Trophoblast cell (in vitro differentiated cells and primary cell): Measurements from ENCODE around the gene SPTLC1.
"Not testable (repeated sequence)": the region's sequence is repeated elsewhere in the genome, so short reads cannot be mapped to it uniquely, and the experiment has no call there.

Experiments
- DNase-seq, 2 donors: peaks; one replicate each; pipeline ENCODE4 v3.0.0-alpha.2; 2016
- H2AFZ ChIP-seq: 2 replicates; pipeline ENCODE4 v1.6.1; 2013; ENCODE audit warnings: low read length, moderate library complexity, mild to moderate bottlenecking; ENCODE audit not compliant: insufficient read depth, poor library complexity
- H2AK5ac ChIP-seq: 2 replicates; pipeline ENCODE4 v1.6.1; 2013; ENCODE audit warnings: mild to moderate bottlenecking, low read length
- H2BK120ac ChIP-seq: 2 replicates; pipeline ENCODE4 v1.6.1; 2013; ENCODE audit warnings: low read length, mild to moderate bottlenecking, moderate library complexity; ENCODE audit not compliant: insufficient read depth, poor library complexity
- H2BK12ac ChIP-seq: 2 replicates; pipeline ENCODE4 v1.6.1; 2013; ENCODE audit warnings: mild to moderate bottlenecking, low read length, moderate library complexity
- H2BK5ac ChIP-seq: 2 replicates; pipeline ENCODE4 v1.6.1; 2013; ENCODE audit warnings: low read length, low read depth, moderate library complexity, mild to moderate bottlenecking; ENCODE audit not compliant: poor library complexity
- H3K14ac ChIP-seq: 2 replicates; pipeline ENCODE4 v1.6.1; 2013; ENCODE audit warnings: mild to moderate bottlenecking, low read length
- H3K18ac ChIP-seq: 2 replicates; pipeline ENCODE4 v1.6.1; 2013; ENCODE audit warnings: mild to moderate bottlenecking, low read length
- H3K23ac ChIP-seq: 2 replicates; pipeline ENCODE4 v1.6.1; 2013; ENCODE audit warnings: low read length
- H3K27ac ChIP-seq: 2 replicates; pipeline ENCODE4 v1.5.1; 2013; ENCODE audit warnings: low read depth, mild to moderate bottlenecking, inconsistent platforms, low read length, moderate library complexity
- H3K27me3 ChIP-seq: 2 replicates; pipeline ENCODE4 v1.6.1; 2013; ENCODE audit warnings: inconsistent platforms, mild to moderate bottlenecking, low read length, moderate library complexity; ENCODE audit not compliant: insufficient read depth
- H3K36me3 ChIP-seq, 2 experiments: 1 replicate in 1 of 2; 2 replicates in 1 of 2; pipeline ENCODE4 v1.6.1; 2013; ENCODE audit warnings: low read length in 2 of 2, mild to moderate bottlenecking in 2 of 2, moderate library complexity in 1 of 2; ENCODE audit not compliant: insufficient read depth in 2 of 2, control insufficient read depth in 1 of 2
- H3K4ac ChIP-seq: 2 replicates; pipeline ENCODE4 v1.6.1; 2013; ENCODE audit warnings: low read depth, mild to moderate bottlenecking, low read length, moderate library complexity
- H3K4me1 ChIP-seq, 2 experiments: 1 replicate in 1 of 2; 2 replicates in 1 of 2; pipeline ENCODE4 v1.6.1; 2013; ENCODE audit warnings: low read length in 2 of 2, mild to moderate bottlenecking in 2 of 2, moderate library complexity in 1 of 2; ENCODE audit not compliant: insufficient read depth in 2 of 2, control insufficient read depth in 1 of 2
- H3K4me2 ChIP-seq: 2 replicates; pipeline ENCODE4 v1.6.1; 2013; ENCODE audit warnings: inconsistent platforms, mild to moderate bottlenecking, low read length, moderate library complexity
- H3K4me3 ChIP-seq: 2 replicates; pipeline ENCODE4 v1.5.1; 2013; ENCODE audit warnings: mild to moderate bottlenecking, low read depth, low read length, inconsistent platforms
- H3K79me1 ChIP-seq: one replicate; pipeline ENCODE4 v1.6.1; 2013; ENCODE audit warnings: low read length
- H3K79me2 ChIP-seq: 2 replicates; pipeline ENCODE4 v1.6.1; 2013; ENCODE audit warnings: low read length, mild to moderate bottlenecking; ENCODE audit not compliant: control insufficient read depth, insufficient read depth, poor library complexity
- H3K9ac ChIP-seq: 2 replicates; pipeline ENCODE4 v1.6.1; 2013; ENCODE audit warnings: mild to moderate bottlenecking, low read length
- H3K9me3 ChIP-seq: 2 replicates; pipeline ENCODE4 v1.6.1; 2013; ENCODE audit warnings: low read depth, mild to moderate bottlenecking, control low read depth, inconsistent platforms, low read length; ENCODE audit not compliant: insufficient read depth
- H4K12ac ChIP-seq: 2 replicates; pipeline ENCODE4 v1.6.1; 2013; ENCODE audit warnings: low read depth, mild to moderate bottlenecking, low read length, moderate library complexity
- H4K8ac ChIP-seq: 2 replicates; pipeline ENCODE4 v1.6.1; 2013; ENCODE audit warnings: low read depth, mild to moderate bottlenecking, low read length, moderate library complexity
- H4K91ac ChIP-seq: one replicate; pipeline ENCODE4 v1.6.1; 2013; ENCODE audit warnings: low read depth, mild to moderate bottlenecking, low read length, moderate library complexity
- WGBS: extraction: QIAGEN DNeasy Blood & Tissue Kit; methylation state at CpG from one replicate; pipeline ENCODE4 v1.1.7; 2013; ENCODE audit warnings: missing lambda C conversion rate; ENCODE audit not compliant: insufficient read length, insufficient coverage; ENCODE audit errors: extremely low coverage; 5-methylcytosine and 5-hydroxymethylcytosine counted together

Gene SPTLC1

DNA sequence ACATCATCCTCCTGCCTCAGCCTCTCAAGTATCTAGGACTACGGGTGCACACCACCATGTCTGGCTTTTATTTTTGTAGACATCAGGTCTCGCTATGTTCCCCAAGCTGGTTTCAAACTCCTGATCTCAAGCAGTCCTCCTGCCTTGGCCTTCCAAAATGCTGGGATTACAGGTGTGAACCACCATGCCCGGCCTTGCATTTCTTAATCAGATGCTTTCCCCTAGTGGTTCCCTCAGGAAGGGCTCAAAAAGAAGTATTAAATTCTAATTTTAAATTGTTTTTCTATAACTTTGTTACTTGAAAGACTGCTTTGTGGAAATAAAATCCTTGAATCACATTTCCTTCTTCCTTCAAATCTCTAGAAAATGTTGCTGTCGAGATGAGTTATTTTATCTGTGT, 85.7 kb downstream of the SPTLC1 start:
- Histone ChIP-seq H2BK5ac (no peak overlapping the region), H3K18ac (no peak overlapping the region), H3K79me2 (no peaks in the 10 kb centered on the region), H3K27me3 (no peaks in the 10 kb centered on the region), H3K4me3 (no peak overlapping the region), H3K4ac (no peak overlapping the region), H3K27ac (no peak overlapping the region), H4K8ac (no peak overlapping the region), H2AK5ac (no peak overlapping the region), H4K12ac (no peak overlapping the region), H4K91ac (no peak overlapping the region), H3K79me1 (no peaks in the 10 kb centered on the region), H3K9ac (no peak overlapping the region), H3K14ac (no peak overlapping the region), H2BK120ac (no peak overlapping the region), H2AFZ (no peak overlapping the region), H2BK12ac (no peak overlapping the region), H3K9me3 (no peaks in the 10 kb centered on the region), H3K4me2 (no peak overlapping the region), H3K36me3 (peaks cover 16 to 18% of the 10 kb centered on the region in 2 experiments), H3K4me1 (no peaks in the 10 kb centered on the region), H3K23ac (no peak overlapping the region)
- DNase-seq, result no peak
- WGBS, result no CpG with 5 or more reads among the region's 4 CpGs

DNA sequence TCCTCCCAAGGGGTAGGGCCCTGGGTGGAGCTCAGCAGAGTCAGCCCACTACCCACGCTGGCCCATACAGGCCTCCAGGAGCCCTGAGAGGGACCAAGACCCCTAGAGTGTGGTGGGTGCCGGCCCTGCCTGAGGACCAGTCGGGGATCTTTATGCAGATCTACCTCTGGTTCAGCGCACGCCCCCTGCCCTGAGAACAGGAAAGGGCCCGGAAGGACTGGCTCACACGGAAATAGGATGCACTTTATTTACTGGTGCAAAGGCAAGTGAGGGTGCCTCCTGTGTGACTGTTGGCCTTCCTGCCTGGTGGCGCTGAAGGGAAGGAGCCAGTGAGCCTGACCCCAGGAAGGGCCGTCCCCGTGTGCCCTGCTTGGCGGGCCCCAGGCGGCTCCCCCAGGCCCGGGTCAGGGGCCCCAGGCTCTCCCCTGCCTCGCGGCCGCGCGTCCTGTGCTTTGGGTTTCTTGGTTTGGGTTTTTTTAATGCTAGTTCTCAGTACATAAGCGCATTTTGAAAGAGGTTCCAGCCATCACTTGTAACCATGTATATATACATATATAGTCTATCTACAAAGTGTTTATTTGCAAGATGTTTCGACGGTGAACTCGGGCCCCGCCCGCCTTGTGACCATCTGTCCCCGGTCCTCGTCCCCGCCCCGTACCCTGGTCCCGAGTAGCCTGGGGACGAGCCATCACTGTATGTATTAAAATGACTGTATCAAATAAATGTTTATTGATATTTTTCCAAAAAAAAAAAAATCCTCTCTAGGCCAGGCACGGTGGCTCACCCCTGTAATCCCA, 88.8 kb downstream of the SPTLC1 start:
- H4K12ac ChIP-seq, result no peak overlapping the region
- no peak overlapping the region for H2AFZ ChIP-seq
- no peak overlapping the region for H3K4ac ChIP-seq
- H2AK5ac ChIP-seq, result no peak overlapping the region
- WGBS, result no CpG with 5 or more reads among the region's 31 CpGs
- no peaks in the 10 kb centered on the region for H3K4me1 ChIP-seq
- no peaks in the 10 kb centered on the region for H3K27me3 ChIP-seq
- no peak overlapping the region for H3K4me3 ChIP-seq
- no peak overlapping the region for H4K8ac ChIP-seq
- no peak overlapping the region for H2BK120ac ChIP-seq
- no peaks in the 10 kb centered on the region for H3K9me3 ChIP-seq
- no peak overlapping the region for H3K14ac ChIP-seq
- H3K4me2 ChIP-seq, result no peak overlapping the region
- H2BK12ac ChIP-seq, result no peak overlapping the region
- no peak overlapping the region for H3K27ac ChIP-seq
- no peak overlapping the region for H4K91ac ChIP-seq
- no peaks in the 10 kb centered on the region for H3K36me3 ChIP-seq
- H2BK5ac ChIP-seq, result no peak overlapping the region
- H3K79me1 ChIP-seq, result no peaks in the 10 kb centered on the region
- H3K23ac ChIP-seq, result no peak overlapping the region
- H3K9ac ChIP-seq, result no peak overlapping the region
- no peak overlapping the region for H3K18ac ChIP-seq
- H3K79me2 ChIP-seq, result no peaks in the 10 kb centered on the region
- no peak for DNase-seq

DNA sequence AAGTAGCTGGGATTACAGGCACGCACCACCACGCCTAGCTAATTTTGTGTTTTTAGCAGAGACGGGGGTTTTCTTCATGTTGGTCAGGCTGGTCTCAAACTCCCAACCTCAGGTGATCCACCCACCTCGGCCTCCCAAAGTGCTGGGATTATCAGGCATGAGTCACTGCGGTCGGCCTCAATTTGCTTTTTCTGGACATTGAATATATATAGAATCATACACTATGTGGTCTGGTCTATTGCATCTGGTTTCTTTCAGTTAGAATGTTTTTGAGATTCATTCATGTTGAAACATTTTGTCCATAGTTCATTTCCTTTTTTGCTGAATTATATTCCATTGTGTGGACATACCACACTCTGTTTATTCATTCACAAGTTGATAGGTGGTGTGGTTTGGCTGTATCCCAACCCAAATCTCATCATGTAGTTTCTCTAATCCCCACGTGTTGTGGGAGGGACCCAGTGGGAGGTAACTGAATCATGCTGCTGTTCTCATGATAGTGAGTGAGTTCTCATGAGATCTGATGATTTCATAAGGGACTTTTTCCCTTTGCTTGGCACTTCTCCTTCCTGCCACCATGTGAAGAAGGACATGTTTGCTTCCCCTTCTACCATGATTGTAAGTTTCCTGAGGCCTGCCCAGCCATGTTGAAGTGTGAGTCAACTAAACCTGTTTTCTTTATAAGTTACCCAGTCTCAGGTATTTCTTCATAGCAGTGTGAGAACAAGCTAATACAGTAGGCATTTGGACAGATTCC, 93.2 kb downstream of the SPTLC1 start:
- not testable (repeated sequence) for H3K4me3 ChIP-seq, H4K8ac ChIP-seq, H3K9ac ChIP-seq, H3K4me2 ChIP-seq, H3K27me3 ChIP-seq, H3K9me3 ChIP-seq, H4K91ac ChIP-seq, H3K79me2 ChIP-seq, H2BK120ac ChIP-seq, H3K4me1 ChIP-seq, H3K14ac ChIP-seq, H4K12ac ChIP-seq, H3K27ac ChIP-seq, H2BK12ac ChIP-seq, H3K79me1 ChIP-seq, H3K18ac ChIP-seq, H3K4ac ChIP-seq, H2AFZ ChIP-seq, H3K23ac ChIP-seq, H2AK5ac ChIP-seq, H3K36me3 ChIP-seq, H2BK5ac ChIP-seq
- WGBS, result no CpG with 5 or more reads among the region's 7 CpGs
- DNase-seq, result peak in 1 of 2 donors; percentile 16

DNA sequence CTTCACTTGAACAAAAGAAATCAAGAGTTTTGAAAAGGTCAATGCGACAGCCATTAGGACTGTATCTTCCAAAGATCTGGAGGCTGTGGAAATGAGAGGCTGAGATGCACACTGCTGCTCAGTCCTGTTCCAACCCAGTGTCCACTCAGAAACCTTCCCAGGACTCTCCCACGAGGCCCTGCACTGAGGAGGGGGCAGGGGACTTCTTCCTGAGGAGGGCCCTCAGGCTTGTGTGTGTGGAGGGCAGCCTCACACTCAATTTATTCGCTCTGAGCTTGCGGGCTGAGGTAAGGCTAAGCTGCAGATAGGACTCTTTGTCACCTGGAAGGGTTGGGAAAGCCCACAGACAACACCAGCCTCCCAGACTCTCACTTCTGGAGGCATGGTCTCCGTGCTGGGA, 95.6 kb downstream of the SPTLC1 start:
- no peak for DNase-seq
- H3K4ac ChIP-seq, result no peak overlapping the region
- no peak overlapping the region for H2BK12ac ChIP-seq
- no peaks in the 10 kb centered on the region for H3K79me2 ChIP-seq
- H2BK5ac ChIP-seq, result no peak overlapping the region
- H3K4me1 ChIP-seq, result peaks cover 0 to 2% of the 10 kb centered on the region in 2 experiments
- H3K9me3 ChIP-seq, result peaks cover 1% of the 10 kb centered on the region
- H3K4me2 ChIP-seq, result no peak overlapping the region
- no peaks in the 10 kb centered on the region for H3K79me1 ChIP-seq
- H4K91ac ChIP-seq, result no peak overlapping the region
- no peak overlapping the region for H2BK120ac ChIP-seq
- no peak overlapping the region for H3K18ac ChIP-seq
- no peak overlapping the region for H3K14ac ChIP-seq
- no peak overlapping the region for H3K4me3 ChIP-seq
- H3K23ac ChIP-seq, result no peak overlapping the region
- no peaks in the 10 kb centered on the region for H3K27me3 ChIP-seq
- H4K12ac ChIP-seq, result no peak overlapping the region
- no peak overlapping the region for H3K27ac ChIP-seq
- no CpG with 5 or more reads among the region's 5 CpGs for WGBS
- H2AFZ ChIP-seq, result no peak overlapping the region
- H3K9ac ChIP-seq, result no peak overlapping the region
- H4K8ac ChIP-seq, result no peak overlapping the region
- H2AK5ac ChIP-seq, result no peak overlapping the region
- no peaks in the 10 kb centered on the region for H3K36me3 ChIP-seq
